ENCODE results near the gene C11orf97. TPM values are rescaled to one million over a fixed set of nuclear protein-coding genes. Genes with fewer than 3 reads are reported as not detected.
A peak's percentile ranks its signal among the peaks of the same experiment; 100 is the strongest.

The C11orf97 gene
- not detected in 2 replicates for total RNA-seq (2021)
- percentile 5 among the genes with signal in this experiment for Bru-seq, nascent RNA
- not detected for BruChase-seq, experiment 1, labeled RNA remaining after a 2-hour chase
- BruChase-seq, experiment 2, labeled RNA remaining after a 6-hour chase = not detected
- long read RNA-seq = 0 reads

DNA sequence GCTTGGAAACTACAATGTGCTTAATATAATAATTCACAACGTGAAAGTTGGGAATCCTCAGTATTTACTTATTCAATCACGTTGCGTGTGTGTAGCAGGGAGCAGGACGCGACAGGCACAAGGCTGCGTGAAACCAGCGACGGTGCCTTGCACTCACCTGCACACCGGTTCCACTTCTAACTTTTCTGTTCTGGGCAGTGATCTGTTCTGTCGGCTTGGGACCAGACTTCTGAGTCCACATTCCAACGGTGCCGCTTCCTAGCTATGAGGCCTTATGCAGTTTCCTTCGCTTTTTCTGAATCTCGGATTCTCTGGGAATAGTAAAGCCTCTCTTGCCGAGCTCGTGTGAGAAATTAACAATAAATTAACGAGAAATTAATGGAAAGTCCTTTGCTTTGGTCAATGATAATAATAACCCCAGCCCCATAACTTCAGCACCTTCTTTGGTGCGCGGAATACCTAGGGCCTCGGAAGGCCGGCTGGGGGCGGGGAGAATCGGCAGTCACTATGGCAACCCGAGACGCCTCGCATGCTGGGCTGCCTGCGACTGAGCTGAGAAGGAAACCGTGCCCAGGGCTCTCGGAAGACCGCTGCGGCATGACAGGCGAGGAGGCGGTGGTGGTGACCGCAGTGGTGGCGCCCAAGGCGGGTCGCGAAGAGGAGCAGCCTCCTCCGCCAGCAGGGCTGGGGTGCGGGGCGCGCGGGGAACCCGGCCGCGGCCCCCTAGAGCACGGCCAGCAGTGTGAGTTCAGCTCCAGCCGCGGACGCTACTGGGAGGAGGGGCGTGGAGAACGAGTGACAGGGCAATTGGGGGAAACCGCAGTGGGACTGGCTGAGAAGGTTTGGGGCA, at the start of gene C11orf97:
TSS of gene C11orf97 (plus strand) at position 530 of the 850 bp plus-strand sequence. CDS start at position 598, 68 bp downstream.
- TF ChIP-seq EZH2 (IDR thresholded peaks at IDR 0.05; ENCODE audit: borderline replicate concordance, low read depth, low read length, poor library complexity, severe bottlenecking) (no peak), CTCF (conservative IDR thresholded peaks at IDR 0.05; ENCODE audit: low read depth, low read length) (no peak)
- no peaks in the 10 kb centered on the region for H3K4me1 ChIP-seq (ENCODE audit: insufficient read depth, low read length, poor library complexity, severe bottlenecking)
- CTCF ChIA-PET = no interaction called here
- no peak within 1 kb of the TSS for H3K27ac ChIP-seq (ENCODE audit: low read depth, low read length, poor library complexity, severe bottlenecking)
- H3K9me3 ChIP-seq (ENCODE audit: low read depth, low read length, poor library complexity, severe bottlenecking) = no peaks in the 10 kb centered on the region
- POLR2A ChIA-PET (ENCODE audit: low non-redundant PET) = interaction anchor here (0.6 kb wide), 1 partner anchor 715 kb away, joined by 3 read pairs; no protein-coding TSS in a partner anchor
- intact Hi-C loops (cut with micrococcal nuclease; ENCODE audit: unreplicated experiment) = no loop called here
- peak within 1 kb of the TSS; percentile 50 for H3K4me3 ChIP-seq (ENCODE audit: low read depth, low read length, poor library complexity, severe bottlenecking)
- DNase-seq (ENCODE audit: low spot score) = peak; percentile 62
- BruUV-seq (replicated peaks) = no TSS peak
- no peaks in the 10 kb centered on the region for H3K36me3 ChIP-seq (ENCODE audit: insufficient read depth, low read length, poor library complexity, severe bottlenecking)
- H3K27me3 ChIP-seq (replicated peaks; ENCODE audit: insufficient read depth, low read depth, low read length, poor library complexity) = peaks cover 12% of the 10 kb centered on the region

DNA sequence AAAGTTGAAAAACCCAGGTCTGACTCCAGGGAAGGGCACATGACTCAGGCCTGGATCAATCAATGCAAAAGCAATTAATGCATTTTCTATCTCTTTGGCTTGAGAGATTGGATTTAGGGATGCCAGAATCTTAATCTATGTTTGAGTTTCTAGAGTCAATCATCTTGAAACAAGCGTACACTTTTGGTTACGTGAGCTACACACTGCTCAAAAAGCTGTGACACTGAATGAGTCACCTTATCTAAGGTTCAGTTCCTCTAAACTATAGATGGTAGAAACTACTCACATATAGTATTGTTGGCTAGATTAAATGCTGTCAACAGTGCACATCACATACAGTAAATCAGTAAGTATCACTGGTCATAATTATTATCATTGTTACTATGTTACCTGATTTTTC, 42.8 kb upstream of the C11orf97 start:
- Histone ChIP-seq H3K4me3 (ENCODE audit: low read depth, low read length, poor library complexity, severe bottlenecking) (no peak overlapping the region), H3K36me3 (ENCODE audit: insufficient read depth, low read length, poor library complexity, severe bottlenecking) (peaks cover 18% of the 10 kb centered on the region), H3K27me3 (replicated peaks; ENCODE audit: insufficient read depth, low read depth, low read length, poor library complexity) (no peaks in the 10 kb centered on the region), H3K4me1 (ENCODE audit: insufficient read depth, low read length, poor library complexity, severe bottlenecking) (peaks cover 12% of the 10 kb centered on the region), H3K27ac (ENCODE audit: low read depth, low read length, poor library complexity, severe bottlenecking) (no peak overlapping the region), H3K9me3 (ENCODE audit: low read depth, low read length, poor library complexity, severe bottlenecking) (no peaks in the 10 kb centered on the region)
- DNase-seq (ENCODE audit: low spot score) = no peak
- CTCF ChIA-PET = no interaction called here
- no TSS peak for BruUV-seq (replicated peaks)
- TF ChIP-seq EZH2 (IDR thresholded peaks at IDR 0.05; ENCODE audit: borderline replicate concordance, low read depth, low read length, poor library complexity, severe bottlenecking) (no peak), CTCF (conservative IDR thresholded peaks at IDR 0.05; ENCODE audit: low read depth, low read length) (no peak)
- intact Hi-C loops (cut with micrococcal nuclease; ENCODE audit: unreplicated experiment) = no loop called here
- POLR2A ChIA-PET (ENCODE audit: low non-redundant PET) = no interaction called here

DNA sequence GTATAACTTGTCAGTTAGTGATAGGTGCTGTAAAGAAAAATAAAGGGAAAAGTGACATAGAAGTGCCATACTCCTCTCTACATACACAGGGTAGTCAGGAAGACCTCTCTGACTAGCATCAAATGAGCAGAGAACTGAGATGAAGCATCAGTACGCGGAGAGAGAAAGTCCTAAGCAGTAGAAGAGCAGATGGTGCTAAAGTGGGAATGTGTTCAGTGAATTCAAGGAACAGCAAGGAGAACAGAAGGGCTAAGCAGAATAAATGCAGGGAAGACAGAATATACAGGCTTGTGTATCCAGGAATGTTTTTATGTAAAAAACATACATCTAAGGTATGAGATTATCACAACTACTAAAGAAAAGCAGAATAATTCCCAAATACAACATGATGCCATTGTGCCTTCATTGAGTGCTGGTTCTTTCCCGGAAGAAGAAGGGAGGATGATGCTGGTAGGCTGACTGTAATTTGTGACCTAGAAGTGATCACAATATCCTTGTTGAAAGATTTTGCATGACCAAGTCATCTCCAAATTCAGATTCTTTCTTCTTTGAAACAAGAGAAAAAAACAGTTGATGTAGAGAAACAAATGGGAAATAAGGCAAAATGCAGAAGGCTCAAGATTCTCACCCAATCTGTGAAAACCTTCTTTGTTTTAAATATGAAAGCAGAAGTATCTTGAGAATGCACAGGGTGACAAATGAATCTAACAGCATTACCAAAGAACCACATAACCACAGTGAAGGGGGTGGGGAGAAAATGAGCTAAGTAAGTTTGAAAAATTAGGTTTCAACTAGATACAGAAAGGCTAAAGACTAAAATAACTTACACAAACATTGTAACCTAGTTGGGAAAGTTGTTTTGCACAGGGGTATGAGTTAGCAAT, 39.1 kb upstream of the C11orf97 start:
- TF ChIP-seq CTCF (conservative IDR thresholded peaks at IDR 0.05; ENCODE audit: low read depth, low read length) (no peak), EZH2 (IDR thresholded peaks at IDR 0.05; ENCODE audit: borderline replicate concordance, low read depth, low read length, poor library complexity, severe bottlenecking) (no peak)
- no peak for DNase-seq (ENCODE audit: low spot score)
- no peak overlapping the region for H3K4me3 ChIP-seq (ENCODE audit: low read depth, low read length, poor library complexity, severe bottlenecking)
- H3K9me3 ChIP-seq (ENCODE audit: low read depth, low read length, poor library complexity, severe bottlenecking) = no peaks in the 10 kb centered on the region
- POLR2A ChIA-PET (ENCODE audit: low non-redundant PET) = no interaction called here
- H3K27ac ChIP-seq (ENCODE audit: low read depth, low read length, poor library complexity, severe bottlenecking) = no peak overlapping the region
- H3K27me3 ChIP-seq (replicated peaks; ENCODE audit: insufficient read depth, low read depth, low read length, poor library complexity) = no peaks in the 10 kb centered on the region
- intact Hi-C loops (cut with micrococcal nuclease; ENCODE audit: unreplicated experiment) = no loop called here
- BruUV-seq (replicated peaks) = no TSS peak
- CTCF ChIA-PET = no interaction called here
- peaks cover 24% of the 10 kb centered on the region for H3K36me3 ChIP-seq (ENCODE audit: insufficient read depth, low read length, poor library complexity, severe bottlenecking)
- H3K4me1 ChIP-seq (ENCODE audit: insufficient read depth, low read length, poor library complexity, severe bottlenecking) = no peaks in the 10 kb centered on the region

Measured in A673 (cell line).